Activated gamma-delta T cell treated with Interleukin-2 at 50 U/mL for 16 hours (primary cell): ENCODE results near the gene GRIA4.

Source experiments
- DNase-seq: peaks from one replicate; pipeline ENCODE4 v3.0.0-alpha.2; 2020

The GRIA4 gene

DNA sequence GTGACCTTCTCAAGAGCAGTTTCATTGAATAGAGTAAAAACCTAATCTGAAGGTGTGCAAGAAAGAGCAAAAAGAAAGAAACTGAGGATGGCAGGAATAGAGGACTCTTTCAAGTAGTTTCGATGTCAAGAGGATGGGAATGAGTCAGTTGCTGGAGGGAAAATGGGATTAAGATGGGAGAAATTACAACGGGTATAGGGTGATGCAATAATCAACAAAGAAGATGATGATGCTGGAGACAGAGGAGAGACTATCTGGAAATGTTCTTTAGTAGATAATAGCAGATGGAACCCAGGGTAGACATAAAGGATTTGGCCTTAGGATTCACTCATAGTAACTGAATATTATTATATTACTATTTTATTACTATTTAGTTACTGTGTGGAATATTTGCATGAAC is 189.4 kb downstream of the GRIA4 start:
- no peak for DNase-seq

DNA sequence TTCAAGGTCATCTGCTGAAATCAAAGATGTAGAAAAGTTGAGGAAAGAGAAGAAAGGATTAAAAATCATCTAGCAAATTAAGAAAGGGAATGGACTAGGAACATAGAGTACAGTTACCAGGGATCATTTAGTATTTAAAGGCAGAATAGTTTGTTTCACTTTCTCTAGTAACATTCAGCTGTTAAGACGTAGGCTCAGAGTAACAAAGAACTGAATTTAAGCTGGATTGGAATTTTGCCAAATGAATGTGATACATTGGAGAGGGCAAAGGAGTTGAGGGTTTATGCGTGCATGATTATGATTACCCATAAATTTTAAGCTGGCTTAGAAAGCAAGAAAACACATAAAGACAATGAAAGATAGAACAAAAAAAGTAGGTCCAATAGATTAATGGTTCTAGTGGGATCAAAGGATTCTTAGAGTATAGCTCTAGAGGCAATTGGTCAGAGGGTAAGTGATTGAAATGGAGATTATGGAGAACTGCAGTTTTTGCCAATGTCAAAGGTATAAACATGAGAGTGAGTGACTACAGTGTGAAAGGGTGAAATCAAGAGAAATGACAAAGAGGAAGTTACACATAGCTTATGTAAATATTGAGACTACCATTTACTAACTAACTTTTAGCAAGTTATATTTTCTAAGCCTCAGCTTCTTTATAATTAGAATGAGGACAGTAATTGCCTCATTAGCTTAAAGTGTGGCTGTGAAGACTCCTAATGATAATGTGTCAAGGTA is 190.0 kb downstream of the GRIA4 start:
- no peak for DNase-seq

DNA sequence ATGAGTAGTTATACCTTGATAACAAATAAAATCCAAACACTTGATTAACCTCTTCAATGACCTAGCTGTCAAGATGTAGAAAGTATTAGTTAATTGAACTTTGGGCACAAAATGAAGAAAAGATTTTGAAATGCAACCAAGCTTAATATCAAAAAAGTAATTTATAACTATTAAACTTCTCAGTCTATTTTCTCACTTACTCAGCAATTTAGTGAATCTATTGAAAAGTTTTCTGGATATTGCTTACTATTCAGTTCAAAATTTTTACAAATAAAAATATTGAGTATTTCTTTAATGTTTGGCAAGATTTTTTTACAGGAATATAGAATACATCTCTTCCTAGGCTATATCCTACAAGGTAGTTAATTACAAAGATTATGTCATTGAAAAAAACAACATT is 192.5 kb downstream of the GRIA4 start:
- DNase-seq: no peak

DNA sequence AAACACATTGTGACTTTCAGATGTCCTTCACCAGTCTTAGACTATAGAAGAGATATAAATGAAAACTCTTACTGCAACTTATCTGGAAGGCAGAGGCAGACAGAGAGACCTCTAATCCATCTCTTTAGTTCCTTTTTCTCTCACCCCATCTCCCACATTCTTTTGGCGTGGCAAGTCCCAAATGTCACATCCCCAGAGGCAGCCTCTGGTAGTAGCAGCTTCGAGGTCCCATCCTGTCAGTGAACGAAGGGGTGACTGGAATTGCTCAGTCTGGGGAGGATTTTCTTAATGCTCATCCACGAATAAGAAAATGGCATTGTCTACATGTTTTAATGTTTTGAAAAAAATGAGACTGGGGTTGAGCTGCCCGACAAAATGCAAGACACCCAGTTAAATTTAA is 201.4 kb downstream of the GRIA4 start:
- DNase-seq: no peak

DNA sequence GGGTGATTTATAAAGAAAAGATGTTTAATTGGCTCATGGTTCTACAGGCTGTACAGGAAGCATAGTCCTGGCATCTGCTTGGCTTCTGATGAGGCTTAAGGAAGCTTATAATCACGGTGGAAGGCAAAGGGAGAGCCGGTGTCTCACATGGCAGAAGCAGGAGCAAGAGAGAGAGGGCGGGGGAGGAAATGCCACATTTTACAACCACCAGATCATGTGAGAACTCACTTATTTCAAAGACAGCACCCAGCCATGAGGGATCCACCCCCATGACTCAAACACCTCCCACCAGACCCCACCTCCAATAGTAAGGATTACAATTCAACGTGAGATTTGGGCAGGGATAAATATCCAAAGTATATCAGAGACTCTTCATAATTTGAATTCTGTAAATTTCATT is 211.5 kb downstream of the GRIA4 start:
- DNase-seq: no peak

DNA sequence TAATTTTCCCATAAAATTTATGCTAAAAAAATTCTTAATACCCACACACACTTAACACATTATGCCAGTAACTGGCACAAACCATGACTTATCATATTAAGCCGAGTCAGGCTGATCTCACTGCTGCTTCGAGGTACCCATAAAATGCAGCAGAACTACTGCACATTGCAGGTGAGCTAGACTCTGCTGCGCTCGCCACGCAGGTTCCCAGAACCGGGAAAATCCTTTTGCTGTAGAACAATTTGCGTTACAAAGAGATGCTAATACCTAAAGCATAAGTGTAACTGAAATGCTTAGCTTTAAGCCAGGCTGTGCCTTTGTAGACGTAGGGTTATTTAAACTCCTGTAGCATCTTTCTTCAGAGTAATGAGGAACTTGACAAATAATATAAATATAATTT is 211.9 kb downstream of the GRIA4 start:
- DNase-seq: no peak

DNA sequence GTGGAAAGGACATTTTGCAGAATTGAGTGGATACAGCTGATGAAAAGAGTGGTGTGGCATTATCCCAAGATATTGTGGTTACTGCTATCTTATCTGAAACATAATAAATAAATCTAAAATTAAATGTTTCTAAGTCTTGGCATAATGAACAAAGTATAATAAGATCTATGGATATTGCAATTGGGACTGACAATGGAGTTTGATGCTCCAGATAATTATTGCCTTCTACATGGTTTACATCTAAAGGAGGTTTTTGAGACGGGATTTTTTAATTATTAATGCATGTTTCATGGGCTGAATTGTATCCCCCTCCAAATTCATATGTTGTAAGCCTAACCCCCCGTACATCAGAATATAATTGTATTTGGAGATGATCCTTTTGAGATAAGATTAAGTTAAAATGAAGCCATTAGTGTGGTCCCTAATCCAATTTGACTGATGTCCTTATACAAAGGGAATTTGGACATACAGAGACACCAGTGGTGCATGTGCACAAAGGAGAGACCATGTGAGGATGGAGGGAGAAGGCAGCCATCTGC is 213.7 kb downstream of the GRIA4 start:
- DNase-seq: no peak

DNA sequence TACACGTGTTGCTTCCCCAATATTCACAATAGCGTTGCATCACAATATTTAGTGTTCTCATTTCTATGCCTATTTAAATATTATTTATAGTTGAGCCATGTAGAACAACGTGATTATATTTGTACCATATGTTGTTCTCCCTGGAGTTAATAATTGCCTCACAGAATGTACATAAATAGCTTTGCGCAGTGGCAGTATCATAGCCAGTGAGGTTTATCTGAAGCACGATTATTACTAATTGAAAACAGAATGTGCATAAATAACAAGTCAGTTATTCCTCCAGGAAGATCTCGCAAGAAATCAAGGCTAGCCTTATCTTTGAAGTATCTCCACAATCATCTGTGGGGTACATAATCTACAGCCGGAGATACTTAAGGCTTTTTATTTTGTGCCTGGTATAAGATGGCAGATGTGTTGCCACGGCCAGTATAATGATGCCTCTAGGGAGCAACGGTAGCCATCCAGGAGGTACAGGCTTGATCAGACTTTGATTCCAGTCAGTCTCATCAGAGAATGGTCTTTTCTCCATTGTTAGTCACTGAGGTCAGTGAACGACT is 214.7 kb downstream of the GRIA4 start:
- no peak for DNase-seq

DNA sequence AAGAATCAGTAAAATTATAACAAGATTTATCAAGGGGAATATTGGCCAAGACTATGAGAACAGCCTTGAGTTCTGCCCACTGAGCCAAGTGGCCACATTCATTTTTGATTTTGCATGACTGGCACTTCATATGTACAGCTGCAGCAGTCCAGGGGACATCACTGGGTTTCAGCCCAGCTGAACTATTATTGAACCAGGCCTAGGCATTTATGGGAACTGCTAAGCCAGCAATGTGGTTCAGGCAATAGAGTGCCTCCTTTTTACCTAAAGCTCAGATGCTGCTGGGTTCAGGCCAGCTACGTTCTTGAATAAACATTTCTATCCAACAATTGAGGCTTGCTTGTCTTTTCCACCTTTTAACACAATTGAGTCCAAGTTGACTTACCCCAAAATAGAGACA is 215.3 kb downstream of the GRIA4 start:
- no peak for DNase-seq

DNA sequence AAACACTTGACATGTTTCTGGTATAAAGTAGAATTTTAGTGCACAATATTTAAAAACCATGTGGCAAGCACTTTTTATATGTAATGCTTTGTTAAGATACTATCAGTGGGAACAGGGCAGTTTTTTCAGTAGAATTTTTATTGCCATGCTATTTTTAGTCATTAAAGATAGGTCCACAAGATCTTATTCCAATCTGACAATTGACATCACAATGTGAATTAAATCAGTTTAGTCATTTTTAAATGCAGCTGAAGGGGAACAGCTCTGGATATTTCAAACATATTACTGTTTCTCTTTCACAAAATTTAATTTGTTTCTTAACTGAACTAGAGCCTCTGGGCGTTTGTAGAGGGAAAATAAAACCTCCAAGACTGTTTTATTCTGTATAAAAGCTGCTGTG is 218.0 kb downstream of the GRIA4 start:
- DNase-seq: no peak

DNA sequence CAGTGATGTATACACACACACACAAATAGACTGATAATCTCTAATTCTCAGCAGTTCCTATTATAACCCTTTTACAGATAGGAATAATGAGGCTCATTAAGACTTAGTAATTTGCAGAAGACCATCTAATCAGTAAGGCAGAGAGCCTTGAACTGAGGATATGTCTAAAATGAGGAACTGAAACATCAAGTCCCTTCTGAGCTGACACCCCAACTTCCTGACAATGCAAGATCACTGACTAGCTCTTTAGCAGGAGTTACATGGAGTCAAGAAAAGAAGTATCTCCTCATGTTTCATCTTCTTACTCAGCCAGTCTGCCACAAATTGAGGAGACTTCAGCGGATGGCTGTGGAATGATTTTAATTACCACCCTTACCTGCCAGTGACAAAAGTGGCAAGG is 219.2 kb downstream of the GRIA4 start:
- no peak for DNase-seq

DNA sequence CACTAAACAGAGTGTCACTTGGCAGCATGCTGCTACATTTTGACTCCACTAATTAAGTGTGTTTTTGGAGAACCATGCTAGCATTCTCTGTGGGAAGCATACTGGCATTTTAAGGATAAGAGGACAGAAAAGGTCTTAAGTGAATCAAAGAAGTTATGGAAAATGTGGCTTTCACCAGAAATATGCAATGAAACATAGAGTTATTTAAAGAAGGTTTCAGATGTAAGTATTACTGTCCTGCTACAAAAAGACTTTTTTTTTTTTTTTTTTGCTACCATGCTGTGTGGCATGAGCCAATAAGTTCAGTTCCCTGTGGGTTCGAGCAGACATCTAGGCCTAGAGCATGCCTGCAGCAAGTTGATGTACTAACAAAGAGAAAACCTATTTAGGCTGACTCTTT is 224.6 kb downstream of the GRIA4 start:
- no peak for DNase-seq

DNA sequence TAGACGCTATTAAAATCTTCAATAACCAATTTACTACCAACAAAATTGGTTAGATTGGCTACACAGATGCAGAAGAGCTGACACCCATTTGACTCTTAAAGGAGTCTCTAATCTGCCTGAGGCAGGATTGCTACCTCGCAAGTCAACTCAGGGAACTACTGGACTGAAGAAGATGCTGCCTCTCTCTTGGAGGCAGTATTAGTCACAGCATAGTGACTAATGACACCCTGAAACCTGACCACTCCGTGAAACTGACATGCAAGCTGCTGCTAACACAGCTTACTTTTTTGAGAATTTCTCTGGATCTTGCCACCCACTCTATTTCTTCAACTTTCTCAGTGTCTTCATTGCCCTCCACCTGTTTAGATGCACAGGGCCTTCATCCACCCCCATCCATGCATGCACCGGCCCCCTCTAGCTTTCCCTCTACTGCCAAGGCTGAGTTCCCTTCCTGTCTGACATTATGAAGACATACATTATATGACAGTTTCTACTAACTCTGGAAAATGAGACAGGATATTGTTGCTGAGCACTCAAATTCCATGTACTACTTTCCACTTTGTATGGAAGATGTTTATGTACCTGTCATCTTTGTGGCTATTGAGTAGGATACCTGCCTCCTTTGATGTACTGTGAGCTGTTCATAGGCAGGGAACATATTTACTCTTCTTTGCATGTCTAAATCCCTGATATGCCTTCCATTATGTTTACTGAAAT is 229.0 kb downstream of the GRIA4 start:
- no peak for DNase-seq

DNA sequence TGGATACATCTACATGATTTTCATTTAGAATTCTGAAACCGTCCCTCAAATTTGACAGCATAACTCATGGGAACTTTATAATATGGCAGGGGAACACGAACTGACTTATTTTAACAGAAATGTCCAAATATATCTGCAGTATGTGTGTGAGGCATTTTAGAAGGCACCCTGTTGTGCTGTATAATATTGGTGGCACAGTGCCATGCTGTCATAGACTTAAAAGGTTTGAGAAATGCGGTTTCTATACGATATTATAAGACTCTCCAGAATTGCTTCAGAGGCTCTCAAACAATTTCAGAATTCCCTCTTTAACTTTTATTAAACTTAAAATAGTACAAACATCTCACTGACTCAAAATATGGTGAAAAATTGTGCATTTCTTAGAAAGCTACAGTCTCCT is 230.5 kb downstream of the GRIA4 start:
- DNase-seq: no peak

DNA sequence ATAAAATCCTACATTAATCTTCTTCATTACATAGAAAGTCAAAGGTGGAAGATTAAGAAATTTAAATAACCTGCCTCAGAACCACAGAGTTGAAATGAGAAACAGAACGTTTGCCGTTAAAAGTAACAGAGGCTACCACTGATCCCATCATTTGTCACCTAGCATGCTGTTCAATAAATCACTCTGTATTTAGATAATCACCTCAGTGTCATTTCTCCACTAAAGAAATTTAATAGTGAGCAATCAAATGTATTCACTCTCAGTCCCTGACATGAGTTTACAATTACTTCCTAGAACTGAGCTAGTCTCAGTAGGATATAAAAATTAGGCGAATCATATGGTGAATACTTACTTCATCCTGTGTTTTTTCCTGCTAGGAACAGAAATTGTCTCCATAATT is 242.5 kb downstream of the GRIA4 start:
- no peak for DNase-seq

DNA sequence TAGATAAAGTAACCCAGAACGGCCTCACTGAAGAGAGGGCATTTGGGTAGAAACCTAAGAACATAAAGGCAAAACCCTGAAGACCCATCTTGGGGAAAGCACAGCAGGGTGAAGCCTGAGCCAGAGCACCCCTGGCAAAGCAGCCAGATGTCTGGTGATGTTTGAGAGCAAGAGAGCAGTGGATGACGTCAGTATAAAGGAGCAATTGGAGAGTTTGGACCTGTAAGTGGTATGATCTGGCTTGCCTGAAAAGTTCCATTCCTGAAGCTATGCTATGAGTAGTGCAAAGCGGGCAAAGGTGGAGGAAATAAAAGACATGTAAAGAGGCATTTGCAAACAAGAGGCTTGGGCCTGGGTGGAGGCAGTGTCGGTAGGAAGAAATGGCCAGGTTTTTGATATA is 244.4 kb downstream of the GRIA4 start:
- DNase-seq: no peak

DNA sequence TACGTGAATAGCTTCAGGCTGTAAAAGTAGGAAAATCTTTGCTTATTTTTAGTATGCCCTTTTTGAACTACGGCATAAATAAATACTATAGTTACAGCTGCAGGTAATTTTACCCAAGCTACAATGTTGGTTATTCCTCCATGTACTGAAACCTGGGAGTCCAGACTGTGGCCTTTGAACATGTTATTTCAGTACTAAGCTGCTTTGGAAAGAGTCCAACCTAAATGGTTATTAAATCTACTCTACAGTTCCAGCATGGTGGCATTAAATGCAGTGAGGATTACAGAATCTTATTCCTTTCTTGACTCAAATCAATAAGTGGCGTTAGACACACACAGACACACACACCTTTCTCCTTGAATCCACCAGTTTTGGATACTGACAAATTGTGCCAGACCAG is 247.1 kb downstream of the GRIA4 start:
- no peak for DNase-seq

DNA sequence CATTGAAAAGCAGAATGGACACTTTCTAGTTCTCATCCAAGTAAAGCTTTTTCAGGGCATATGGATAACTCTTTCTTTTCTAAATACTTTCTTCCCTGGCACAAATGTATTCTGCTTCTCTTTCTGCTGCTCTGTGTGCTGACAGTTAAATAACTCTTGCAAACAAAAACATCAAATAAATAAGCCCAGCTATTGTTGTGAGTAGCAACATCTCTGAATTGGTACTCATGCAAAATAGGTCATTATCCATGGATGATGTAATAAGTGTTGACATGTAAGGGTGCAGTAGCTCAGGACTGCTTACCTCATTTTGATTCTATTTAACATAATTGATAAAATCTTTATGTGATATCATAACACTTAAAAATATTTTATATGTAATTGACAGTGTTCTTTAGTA is 247.9 kb downstream of the GRIA4 start:
- DNase-seq: no peak

DNA sequence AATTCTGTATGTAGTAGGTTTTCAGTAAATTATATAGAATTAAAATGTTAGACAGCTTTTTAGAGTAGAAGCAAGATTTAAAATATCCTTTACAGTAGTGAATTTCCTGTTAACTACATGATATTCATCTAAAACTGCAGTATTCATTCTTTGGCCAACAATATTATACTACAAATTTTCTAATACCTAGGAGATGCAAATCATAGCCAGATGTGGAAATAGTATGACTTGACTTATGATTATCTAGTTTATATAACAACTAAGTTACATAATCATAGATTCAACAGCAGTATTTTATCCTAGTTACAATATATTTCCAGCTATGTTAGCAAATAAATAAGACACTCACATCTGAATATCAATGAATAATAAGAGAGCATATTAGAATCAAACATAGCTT is 249.0 kb downstream of the GRIA4 start:
- DNase-seq: no peak

DNA sequence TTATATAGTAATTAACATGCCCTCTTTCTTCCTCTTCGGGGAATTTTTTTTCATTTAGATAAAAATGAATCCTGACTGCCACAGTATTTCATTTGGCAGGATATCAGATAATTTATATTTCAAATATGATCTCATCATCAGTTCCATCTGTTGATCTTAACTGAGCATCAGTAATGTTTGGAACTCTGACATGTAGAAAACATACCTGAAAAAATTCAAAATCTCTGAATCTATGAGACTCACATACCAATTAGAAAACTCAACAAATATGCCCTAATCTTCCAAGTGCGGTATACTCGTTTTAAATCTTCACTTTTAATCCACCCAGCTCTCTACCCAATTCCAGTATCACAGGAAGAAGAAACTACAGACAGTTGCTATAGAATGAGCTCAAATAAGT is 250.2 kb downstream of the GRIA4 start:
- no peak for DNase-seq

DNA sequence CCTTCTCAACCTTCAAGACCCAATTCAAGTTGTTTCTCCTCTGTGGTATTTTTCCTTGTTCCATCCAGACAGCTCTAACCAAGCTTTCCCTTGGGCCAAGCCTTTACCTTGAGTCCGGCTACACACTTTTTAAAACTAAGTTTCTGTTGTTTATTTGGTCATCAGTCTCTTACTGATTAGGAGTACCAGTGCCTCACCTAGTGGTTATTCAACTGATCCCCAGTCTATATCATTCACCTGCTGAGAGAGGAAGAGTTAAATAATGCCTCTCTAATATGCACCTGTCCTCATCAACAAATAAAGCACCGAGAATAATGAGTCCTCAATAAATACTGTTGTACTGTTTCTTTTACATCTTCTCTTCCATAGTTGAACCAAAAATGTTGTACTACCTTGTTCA is 251.4 kb downstream of the GRIA4 start:
- no peak for DNase-seq

DNA sequence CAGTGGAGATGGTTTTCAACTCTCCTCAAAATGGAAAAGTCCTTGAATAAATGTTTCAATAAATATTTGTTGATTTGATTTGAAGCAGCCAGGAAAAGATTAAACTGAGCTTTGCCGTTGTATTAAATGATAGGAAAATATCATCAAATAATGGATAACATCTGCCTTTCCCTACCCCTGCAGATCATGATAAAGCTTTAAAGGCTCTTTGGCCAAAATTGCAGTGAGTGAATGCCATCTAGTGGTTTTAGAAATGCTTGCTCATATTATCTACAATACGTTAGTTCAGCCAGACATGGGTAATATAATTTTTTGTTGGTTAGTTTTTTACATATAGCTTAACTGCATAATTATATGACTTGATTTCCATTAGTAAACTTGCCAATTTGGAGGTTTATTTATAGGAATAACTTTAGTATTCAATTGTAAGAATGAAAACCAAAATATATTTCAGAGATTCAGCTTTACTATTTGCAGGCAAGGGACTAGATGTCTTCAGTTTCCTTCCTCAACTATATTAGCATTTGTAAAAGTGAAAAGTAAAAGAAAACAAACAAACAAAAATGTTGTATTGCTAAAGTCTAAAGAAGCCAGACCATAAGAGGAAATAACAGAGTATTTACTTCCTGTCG is 253.0 kb downstream of the GRIA4 start:
- no peak for DNase-seq

DNA sequence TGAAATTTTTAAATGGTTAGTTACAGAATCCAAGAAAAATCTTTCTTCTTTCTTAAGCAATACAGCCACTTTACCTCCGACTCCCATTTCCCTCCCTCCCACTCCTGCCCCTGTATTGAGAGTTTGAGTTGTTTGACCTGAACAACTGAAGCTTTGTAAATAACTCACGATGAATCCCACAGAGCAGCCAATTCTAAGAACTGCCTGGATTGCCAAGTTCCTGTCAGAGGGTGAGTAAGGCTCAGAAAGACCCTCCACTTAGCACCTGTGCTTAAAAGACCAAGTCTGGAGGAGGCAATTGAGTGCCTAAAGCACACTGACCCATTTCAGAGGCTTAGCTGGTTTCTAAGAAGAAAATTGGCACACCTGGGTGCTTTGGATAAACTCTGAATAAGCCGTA is 253.7 kb downstream of the GRIA4 start:
- DNase-seq: no peak

DNA sequence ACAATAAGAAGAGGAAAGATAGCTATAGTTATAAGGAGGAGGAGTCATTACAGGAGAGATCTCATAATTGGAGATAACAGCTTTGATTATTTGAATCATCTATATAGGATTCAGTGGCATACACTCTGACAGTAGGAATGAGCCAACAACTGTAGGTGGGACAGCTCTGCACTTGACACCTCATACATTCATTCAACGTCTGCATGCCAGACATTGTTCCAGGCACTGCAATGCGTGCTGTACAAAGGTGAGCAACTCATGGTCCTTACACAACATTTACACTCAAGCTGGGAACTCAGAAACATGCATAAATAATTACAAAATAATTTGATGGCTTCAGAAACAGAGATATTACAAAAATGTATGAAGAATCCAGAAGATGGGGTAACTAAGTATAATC is 257.9 kb downstream of the GRIA4 start:
- no peak for DNase-seq
